GM12874 (cell line): ENCODE data around the gene NPHS1.

Source experiments
- CTCF ChIP-seq: IDR thresholded peaks from 2 replicates; pipeline ENCODE4 v1.5.1; 2011; ENCODE audit warnings: low read depth, mild to moderate bottlenecking, control low read depth, low read length, moderate library complexity; ENCODE audit not compliant: insufficient read depth

Gene NPHS1

GRCh38 chr19:35852029-35852780, at the start of gene NPHS1:
Gene NPHS1, minus strand, starts transcription at chr19:35852504. Its CDS starts 667 bp downstream, at chr19:35851837.
- no peak for TF ChIP-seq CTCF

GRCh38 chr19:35901055-35901644, 48.8 kb upstream of the NPHS1 start:
- TF ChIP-seq CTCF = no peak

- no peak for TF ChIP-seq CTCF
Observed at GRCh38 chr19:35899547-35900214, 47.4 kb upstream of the NPHS1 start.

- TF ChIP-seq CTCF = no peak
Observed at GRCh38 chr19:35898499-35898809, 46.1 kb upstream of the NPHS1 start.

- no peak for TF ChIP-seq CTCF
Observed at GRCh38 chr19:35897706-35898451, 45.6 kb upstream of the NPHS1 start.

- no peak for TF ChIP-seq CTCF
Observed at GRCh38 chr19:35896643-35897040, 44.3 kb upstream of the NPHS1 start.
